ENCODE measurements around the gene PSMD8. TPM values are rescaled to one million over a fixed set of nuclear protein-coding genes. Genes with fewer than 3 reads are reported as not detected.

PSMD8 gene
- total and polyA plus RNA-seq, 2 donors (not counting 3 experiments of a cell fraction or from before 2014, with no cell fraction given), result 203 to 543 TPM

- H2AFZ ChIP-seq (ENCODE audit: low read depth, low read length), result peak overlapping the region; percentile 99
- no peaks in the 10 kb centered on the region for H4K20me1 ChIP-seq (replicated peaks; ENCODE audit: control insufficient read depth, extremely low read depth, insufficient read depth, low read length)
- no peaks in the 10 kb centered on the region for H3K36me3 ChIP-seq (ENCODE audit: control insufficient read depth in 2 of 2, extremely low read depth in 1 of 2, insufficient read depth in 2 of 2, low read length in 2 of 2)
- no peaks in the 10 kb centered on the region for H3K79me2 ChIP-seq (ENCODE audit: control insufficient read depth, insufficient read depth, low read length)
- DNase-seq (ENCODE audit: low read depth, low spot score), result peak; percentile 95
- no peaks in the 10 kb centered on the region for H3K9me1 ChIP-seq (replicated peaks; ENCODE audit: control insufficient read depth, extremely low read depth, insufficient read depth, low read length)
- H3K4me3 ChIP-seq (replicated peaks in 1 of 3; ENCODE audit: insufficient read depth in 1 of 3, low read depth in 1 of 3, low read length in 3 of 3), result peak overlapping the region; percentile 52 to 83 (median 75)
- dilution Hi-C loops (cut with MboI; ENCODE audit: extremely low pct_ligation_motif_present, low sequenced_read_pairs) (no loop called here), intact Hi-C loops (cut with micrococcal nuclease) (loop anchor here (1.0 to 10.0 kb wide), 3 partner anchors 26 to 192 kb away; partner anchors contain the start of genes GGN and SPRED3)
- POLR2A ChIA-PET, result interaction anchor here (0.6 to 1.2 kb wide), 2 partner anchors 37 to 88 kb away, joined by 3 to 9 read pairs; partner anchors contain the start of gene PSMD8
- peak overlapping the region; percentile 22 for H3K27ac ChIP-seq (ENCODE audit: insufficient read depth, low read depth, low read length)
- CTCF ChIA-PET, result interaction anchor here (0.7 to 4.1 kb wide), 7 partner anchors 16 to 435 kb away, joined by 3 to 123 read pairs (median 13); partner anchors contain the start of genes KCNK6, PPP1R14A and PSMD8
- H3K9me3 ChIP-seq (replicated peaks; ENCODE audit: control insufficient read depth, insufficient read depth, low read length), result no peaks in the 10 kb centered on the region
- H3K4me2 ChIP-seq (ENCODE audit: insufficient read depth, low read length), result peak overlapping the region; percentile 87
- peak overlapping the region; percentile 45 for H3K9ac ChIP-seq (replicated peaks; ENCODE audit: extremely low read depth, insufficient read depth, low read length)
- FAIRE-seq, result peak; percentile 96
- H3K27me3 ChIP-seq (ENCODE audit: control insufficient read depth in 2 of 2, insufficient read depth in 2 of 2, low read length in 2 of 2), result no peaks in the 10 kb centered on the region
- no TSS peak for BruUV-seq (replicated peaks)
- H3K4me1 ChIP-seq (ENCODE audit: control insufficient read depth, extremely low read depth, insufficient read depth, low read length), result peaks cover 3% of the 10 kb centered on the region
- TF ChIP-seq POLR2A (IDR thresholded peaks at IDR 0.05; ENCODE audit: low read depth, low read length), result no peak
- peak; percentile 10 for TF ChIP-seq MAX (IDR thresholded peaks at IDR 0.05; ENCODE audit: insufficient read depth, insufficient read length)
- TF ChIP-seq GATA2 (IDR thresholded peaks at IDR 0.05; ENCODE audit: insufficient read depth, insufficient read length, low read depth, low read length), result no peak
- no peak for TF ChIP-seq EZH2 (IDR thresholded peaks at IDR 0.05; ENCODE audit: borderline replicate concordance, low read depth, low read length, severe bottlenecking)
- no peak for TF ChIP-seq FOS (IDR thresholded peaks at IDR 0.05; ENCODE audit: borderline replicate concordance, insufficient read depth, low read length)
- no peak for TF ChIP-seq JUN (IDR thresholded peaks at IDR 0.05; ENCODE audit: borderline replicate concordance, insufficient read depth, insufficient read length, low read depth)
- no peak for TF ChIP-seq CTCF (IDR thresholded peaks at IDR 0.05; ENCODE audit: extremely low read depth in 1 of 2, insufficient read depth in 1 of 2, low read depth in 1 of 2, low read length in 2 of 2)
These were observed 37.6 kb upstream of the PSMD8 start for GRCh38 chr19:38336638-38337359.
